ENCODE measurements around the gene EIF2B2.
A peak's percentile ranks its signal among the peaks of the same experiment; 100 is the strongest.

Gene EIF2B2

DNA sequence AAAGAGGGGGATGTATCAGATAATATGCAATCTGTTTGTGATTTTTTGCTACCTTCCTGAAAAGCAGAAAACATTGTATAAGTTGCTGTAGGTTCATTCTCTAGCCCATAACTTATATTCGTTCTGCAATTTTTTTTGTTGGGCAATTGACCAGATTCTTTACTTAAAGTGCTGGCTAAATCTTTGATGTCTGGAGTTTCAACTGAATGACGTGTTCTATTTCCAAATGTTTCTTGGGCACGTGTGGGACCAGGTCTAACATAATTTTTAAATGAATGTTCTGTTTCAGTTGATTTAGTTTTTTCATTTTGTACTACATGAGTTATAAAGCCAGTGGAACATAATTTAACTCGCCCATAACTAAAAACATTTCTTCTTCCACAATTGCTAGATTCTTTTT lies 44.8 kb downstream of the EIF2B2 start:
- DNase-seq: no peak

DNA sequence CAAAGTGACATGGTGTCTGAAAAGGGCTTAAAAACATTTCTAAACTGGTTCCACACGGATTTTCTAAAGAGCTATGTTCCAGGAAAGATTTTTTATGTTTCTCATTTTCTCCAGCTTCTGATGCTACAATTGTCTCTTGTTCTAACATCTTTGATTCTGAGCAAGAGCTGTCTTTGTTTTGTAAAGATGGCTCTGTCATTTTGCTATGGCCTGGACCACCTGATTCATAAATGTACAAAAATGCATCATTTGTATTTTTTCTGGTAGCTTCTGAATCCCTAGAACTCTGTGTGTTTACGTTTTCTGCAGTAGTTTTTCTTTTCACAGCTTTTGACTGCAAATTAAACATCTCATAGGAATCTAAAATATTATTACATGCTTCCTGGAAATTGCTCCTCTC lies 45.4 kb downstream of the EIF2B2 start:
- DNase-seq: no peak

DNA sequence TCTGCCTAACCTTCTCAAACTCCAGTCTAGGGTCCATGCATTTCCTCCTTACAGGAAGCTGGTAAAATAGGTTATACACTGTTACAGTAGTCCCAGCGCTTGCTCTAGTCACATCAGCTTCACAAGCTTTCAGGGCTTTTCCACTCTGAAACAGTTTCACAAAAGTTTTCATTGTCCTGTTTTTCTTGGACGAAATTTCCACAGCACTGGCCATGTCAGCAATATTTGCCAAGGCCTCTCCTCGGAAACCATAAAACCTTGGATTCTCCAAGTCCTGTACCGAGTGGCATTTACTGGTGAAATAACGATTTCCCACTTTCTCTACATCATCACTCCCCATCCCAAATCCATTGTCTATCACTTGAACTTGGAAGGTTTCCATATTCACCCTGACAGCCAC lies 46.4 kb downstream of the EIF2B2 start:
- no peak for DNase-seq

DNA sequence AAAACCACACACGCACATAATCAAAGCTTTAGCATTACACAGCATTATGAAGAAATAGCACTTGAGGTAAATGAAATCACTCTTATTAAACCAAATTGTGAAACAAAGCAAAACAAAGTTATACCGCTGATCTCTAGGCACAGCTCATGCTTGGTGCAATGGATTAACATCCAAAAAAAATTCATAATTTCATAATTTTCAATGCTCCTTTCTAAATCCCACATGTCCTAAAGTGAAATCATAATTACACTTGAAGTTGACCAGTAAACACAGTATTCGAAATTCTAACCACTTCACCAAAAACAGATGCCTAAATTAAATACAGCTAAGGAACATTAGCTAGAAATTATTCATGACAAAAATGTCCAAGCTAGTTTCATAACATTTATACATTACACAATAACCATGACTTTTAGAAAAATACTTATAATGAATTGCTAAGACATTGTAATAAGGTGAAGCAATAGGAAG lies 47.0 kb downstream of the EIF2B2 start:
- DNase-seq: no peak

DNA sequence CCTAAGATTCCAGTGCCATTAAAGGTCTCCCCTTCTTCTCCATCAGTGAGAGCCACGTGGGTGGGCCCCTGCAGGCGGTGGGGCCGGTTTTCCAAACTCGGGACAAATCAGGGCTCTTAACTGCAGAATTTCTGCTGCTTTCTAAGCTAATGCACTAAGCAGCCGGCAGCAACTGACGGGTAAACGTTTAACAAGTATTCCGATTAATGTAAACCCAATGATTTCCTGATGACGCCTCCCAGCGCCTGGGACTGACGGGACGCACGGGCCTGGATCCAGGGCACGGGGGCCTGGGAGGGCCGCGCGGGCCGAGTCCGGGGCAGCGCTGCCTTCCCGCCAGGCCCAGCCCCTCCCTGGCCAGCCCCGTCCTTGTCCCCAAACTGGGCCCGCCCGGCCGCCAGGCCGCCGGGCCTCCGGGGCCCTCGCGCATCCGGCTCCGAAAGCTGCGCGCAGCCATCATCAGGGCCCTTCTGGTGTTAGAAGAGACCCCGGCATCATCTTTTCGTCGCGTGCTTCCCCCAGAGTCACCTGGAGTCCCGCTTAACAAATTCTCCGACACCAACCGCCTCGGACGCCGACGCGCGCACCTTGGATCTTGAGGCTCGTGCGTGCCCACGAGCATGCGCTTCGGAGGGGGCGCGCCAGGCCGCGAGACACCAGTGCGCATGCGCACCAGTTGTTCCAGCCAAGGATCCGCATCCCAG lies 48.3 kb downstream of the EIF2B2 start, which contains the start of gene MLH3:
Gene MLH3, minus strand, starts transcription at position 616 of the 704 bp plus-strand sequence. CDS start 1,812 bp downstream, outside the sequence.
- peak; percentile 76 for DNase-seq

DNA sequence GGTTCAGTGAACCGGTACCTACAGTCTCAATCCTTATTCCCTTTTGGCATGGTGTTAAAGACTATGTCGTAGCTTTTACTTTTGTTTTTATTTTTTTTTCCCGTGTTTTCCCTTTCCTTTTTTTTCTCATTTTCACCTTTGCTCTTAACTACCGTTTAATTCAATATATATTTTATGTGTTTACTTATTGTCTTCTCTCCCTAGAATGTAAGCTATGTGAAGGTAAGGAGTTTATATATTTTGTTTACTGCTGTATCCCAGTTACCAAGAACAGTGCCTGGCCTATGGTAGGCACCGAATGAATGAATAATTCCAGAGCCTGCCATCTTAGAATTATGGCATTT lies 48.8 kb downstream of the EIF2B2 start:
- DNase-seq: no peak

DNA sequence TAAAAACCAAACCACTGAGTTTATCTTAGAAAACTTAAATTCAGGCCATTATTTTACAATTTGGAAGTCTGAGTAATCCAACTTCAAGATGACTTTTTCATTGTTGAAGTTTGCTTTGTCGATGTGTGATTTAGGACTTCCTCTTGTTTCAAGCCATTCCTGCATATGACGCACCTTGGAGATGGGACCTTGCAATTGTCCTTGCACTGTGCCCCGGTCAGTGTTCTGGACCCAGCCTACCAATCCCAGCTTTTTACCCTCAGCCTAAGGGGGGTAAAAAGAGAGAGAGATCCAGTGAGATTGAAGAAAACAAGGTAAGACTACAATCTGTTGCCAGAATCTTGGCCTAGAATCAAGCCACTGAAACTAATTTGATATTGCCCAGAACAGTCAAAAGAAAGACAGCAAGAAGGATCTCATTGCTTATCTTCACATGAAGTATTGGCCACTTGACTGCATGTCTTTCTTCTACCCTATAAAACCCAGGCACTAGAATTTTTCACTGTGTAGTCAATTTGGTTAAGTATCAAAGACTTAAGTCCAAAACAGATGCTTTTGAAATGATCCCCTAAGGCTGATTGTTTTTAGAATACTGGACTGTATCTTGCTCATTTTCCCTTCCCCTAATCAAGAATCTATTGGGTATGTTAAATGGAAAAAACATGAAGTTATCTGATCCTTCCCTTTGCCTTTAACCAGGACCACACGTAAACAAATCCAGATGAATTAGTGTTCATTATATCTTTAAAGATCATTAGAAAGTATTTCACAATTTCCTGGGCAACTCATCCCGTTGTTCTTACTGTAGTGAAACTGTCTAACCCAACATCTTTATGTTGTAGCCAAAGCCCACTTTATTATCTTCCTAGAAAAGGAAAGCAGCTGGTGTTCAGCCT lies 50.9 kb downstream of the EIF2B2 start:
- no peak for DNase-seq

DNA sequence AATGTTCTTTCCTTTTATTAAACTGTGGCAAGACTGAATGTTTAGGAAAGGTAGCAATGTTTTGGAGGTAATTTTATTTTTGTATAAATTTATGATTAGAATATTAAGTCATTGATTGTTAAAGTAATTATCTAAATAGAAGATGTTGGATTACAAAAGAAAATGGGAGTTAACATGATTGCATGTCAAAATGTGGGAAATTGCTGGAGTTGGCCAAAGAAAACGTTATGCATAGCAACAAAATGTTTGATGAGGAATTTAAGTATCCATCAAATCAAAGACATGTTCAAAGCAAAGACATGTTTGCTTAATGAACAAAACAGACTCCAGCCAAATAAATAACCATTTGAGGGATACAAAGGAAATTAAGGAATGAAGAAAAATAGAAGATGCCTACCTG lies 51.7 kb downstream of the EIF2B2 start:
- DNase-seq: no peak

DNA sequence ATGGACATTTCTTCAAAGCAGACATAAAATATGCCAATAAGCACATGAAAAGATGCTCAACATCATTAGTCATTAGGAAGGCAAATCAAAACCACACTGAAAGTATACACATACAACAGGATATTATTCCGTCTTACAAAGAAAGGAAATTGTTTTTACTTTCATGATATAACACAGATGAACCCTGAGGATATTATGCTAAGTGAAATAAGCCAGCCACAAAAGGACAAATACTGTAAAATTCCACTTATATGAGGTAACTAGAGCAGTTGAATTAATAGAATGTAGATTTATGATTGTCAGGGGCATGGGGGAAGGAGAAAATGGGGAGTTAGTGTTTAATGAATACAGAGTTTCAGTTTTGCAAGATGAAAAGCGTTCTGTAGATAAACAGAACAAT lies 56.9 kb downstream of the EIF2B2 start:
- no peak for DNase-seq

DNA sequence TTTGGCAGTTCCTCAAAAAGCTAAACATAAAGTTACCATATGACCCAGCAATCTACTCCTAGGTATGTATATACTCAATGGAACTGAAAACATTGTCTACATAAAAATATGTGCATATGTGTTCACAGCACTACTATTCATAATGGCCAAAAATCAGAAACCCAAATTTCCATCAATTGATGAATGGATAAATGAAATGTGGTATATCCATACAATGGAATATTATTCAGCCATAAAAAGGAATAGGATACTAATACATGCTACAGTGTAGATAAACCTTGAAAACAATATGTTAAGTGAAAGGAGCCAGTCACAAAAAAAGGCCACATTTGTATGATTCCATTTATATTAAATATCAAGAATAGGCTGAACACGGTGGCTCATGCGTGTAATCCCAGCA lies 57.7 kb downstream of the EIF2B2 start:
- DNase-seq: no peak
